Placental epithelial cell (primary cell): ENCODE data around the gene PPP1R26. TPM values are rescaled to one million over a fixed set of nuclear protein-coding genes. Genes with fewer than 3 reads are reported as not detected.

Experiments
- total RNA-seq: library from RNA; depleted of rRNA; stranded (reverse); fragments of >200 nt; gene quantifications from 2 replicates; pipeline ENCODE4 v1.2.3, GENCODE V29; 2012

The PPP1R26 gene
- 7.6 and 10.6 TPM in 2 replicates for total RNA-seq

GRCh38 chr9:135479469-135480052, at the start of gene PPP1R26:
Gene PPP1R26 (plus strand): TSS chr9:135479782. CDS start chr9:135484511, 4,729 bp downstream.

GRCh38 chr9:135500525-135501260, 21.1 kb downstream of the PPP1R26 start, which contains the start of gene MRPS2:
Gene MRPS2 (plus strand): TSS chr9:135500682. CDS start chr9:135500711, 29 bp downstream.

GRCh38 chr9:135520916-135521607, 41.5 kb downstream of the PPP1R26 start, which contains the start of gene LCN1:
Gene LCN1 (plus strand): TSS chr9:135521440. CDS start chr9:135521498, 58 bp downstream.

Other genes with a start within 250 kb of the PPP1R26 start
- 18.1 and 28.1 TPM in 2 replicates for gene MRPS2, start 20.9 kb downstream of the PPP1R26 start, total RNA-seq
- not detected in 2 replicates for gene LCN1, start 41.7 kb downstream of the PPP1R26 start, total RNA-seq
- gene OBP2A, start 66.3 kb downstream of the PPP1R26 start, total RNA-seq: not detected in 2 replicates
- gene PAEP, start 82.0 kb downstream of the PPP1R26 start, total RNA-seq: not detected in 2 replicates
- not detected in 2 replicates for gene GLT6D1, start 159.8 kb downstream of the PPP1R26 start, total RNA-seq
- not detected in 2 replicates for gene LCN9, start 183.5 kb downstream of the PPP1R26 start, total RNA-seq
- gene SOHLH1, start 219.7 kb downstream of the PPP1R26 start, total RNA-seq: not detected in 2 replicates
- not detected in 2 replicates for gene KCNT1, start 222.4 kb downstream of the PPP1R26 start, total RNA-seq